ENCODE results near the gene PROB1. TPM values are rescaled to one million over a fixed set of nuclear protein-coding genes. Genes with fewer than 3 reads are reported as not detected.

Gene PROB1
- total and polyA plus RNA-seq, 12 donors: 3.1 to 24.4 (median 8.8) TPM

DNA sequence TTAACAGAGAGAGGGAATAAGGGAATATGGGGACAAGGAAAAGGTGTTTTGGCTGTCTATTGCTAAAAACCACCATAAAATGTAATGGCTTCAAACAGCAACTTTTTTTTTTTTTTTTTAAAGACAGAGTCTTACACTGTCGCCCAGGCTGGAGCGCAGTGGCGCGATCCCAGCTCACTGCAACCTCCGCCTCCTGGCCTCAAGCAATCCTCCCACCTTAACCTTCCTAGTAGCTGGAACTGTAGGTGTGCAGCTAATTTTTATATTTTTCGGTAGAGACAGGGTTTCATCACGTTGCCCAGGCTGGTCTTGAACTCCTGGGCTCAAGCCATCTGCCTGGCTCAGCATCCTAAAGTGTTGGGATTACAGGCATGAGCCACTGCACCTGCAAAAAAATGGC, 13.3 kb upstream of the PROB1 start:
- Histone ChIP-seq H3K4me3 (no peak overlapping the region), H3K4me1 (replicated peaks in 1 of 2) (peaks cover 4 to 10% of the 10 kb centered on the region in 2 donors), H3K36me3 (replicated peaks in 1 of 2) (no peaks in the 10 kb centered on the region), H3K9me3 (replicated peaks in 1 of 3) (no peaks in the 10 kb centered on the region), H3K27me3 (no peaks in the 10 kb centered on the region), H3K27ac (no peak overlapping the region)
- WGBS, 4 donors: 90 to 94% (median 90%) methylated on average over 7 of the region's 7 CpGs
- intact Hi-C loops (cut with DNase I): no loop called here
- peak in 1 of 7 donors; percentile 4 for DNase-seq
- no peak for TF ChIP-seq POLR2A (IDR thresholded peaks at IDR 0.05)
- TF ChIP-seq, protein P1, sequence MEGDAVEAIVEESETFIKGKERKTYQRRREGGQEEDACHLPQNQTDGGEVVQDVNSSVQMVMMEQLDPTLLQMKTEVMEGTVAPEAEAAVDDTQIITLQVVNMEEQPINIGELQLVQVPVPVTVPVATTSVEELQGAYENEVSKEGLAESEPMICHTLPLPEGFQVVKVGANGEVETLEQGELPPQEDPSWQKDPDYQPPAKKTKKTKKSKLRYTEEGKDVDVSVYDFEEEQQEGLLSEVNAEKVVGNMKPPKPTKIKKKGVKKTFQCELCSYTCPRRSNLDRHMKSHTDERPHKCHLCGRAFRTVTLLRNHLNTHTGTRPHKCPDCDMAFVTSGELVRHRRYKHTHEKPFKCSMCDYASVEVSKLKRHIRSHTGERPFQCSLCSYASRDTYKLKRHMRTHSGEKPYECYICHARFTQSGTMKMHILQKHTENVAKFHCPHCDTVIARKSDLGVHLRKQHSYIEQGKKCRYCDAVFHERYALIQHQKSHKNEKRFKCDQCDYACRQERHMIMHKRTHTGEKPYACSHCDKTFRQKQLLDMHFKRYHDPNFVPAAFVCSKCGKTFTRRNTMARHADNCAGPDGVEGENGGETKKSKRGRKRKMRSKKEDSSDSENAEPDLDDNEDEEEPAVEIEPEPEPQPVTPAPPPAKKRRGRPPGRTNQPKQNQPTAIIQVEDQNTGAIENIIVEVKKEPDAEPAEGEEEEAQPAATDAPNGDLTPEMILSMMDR (IDR thresholded peaks at IDR 0.05): no peak

DNA sequence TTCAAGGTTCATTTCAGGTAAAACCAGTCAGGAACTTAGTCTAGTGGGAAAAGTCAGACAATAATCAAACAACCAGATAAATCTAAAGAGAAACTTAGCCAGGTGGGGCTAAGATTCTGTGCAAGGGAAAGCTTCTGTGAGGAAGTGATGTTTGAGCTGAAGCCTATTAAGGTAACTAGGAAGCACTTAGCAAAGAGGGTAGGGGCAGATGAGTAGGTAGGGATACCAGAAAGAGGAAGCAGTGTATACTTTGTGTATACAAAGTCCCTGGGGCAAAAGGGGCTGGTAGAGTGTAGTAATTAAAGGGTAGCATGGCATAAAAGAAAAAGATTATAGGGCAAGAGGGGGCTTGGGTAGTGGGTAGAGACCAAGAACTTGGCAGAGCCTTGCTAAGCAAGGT, 12.6 kb upstream of the PROB1 start:
- Histone ChIP-seq H3K4me3 (no peak overlapping the region), H3K4me1 (replicated peaks in 1 of 2) (peaks cover 4 to 14% of the 10 kb centered on the region in 2 donors), H3K36me3 (replicated peaks in 1 of 2) (no peaks in the 10 kb centered on the region), H3K9me3 (replicated peaks in 1 of 3) (no peaks in the 10 kb centered on the region), H3K27me3 (no peaks in the 10 kb centered on the region), H3K27ac (no peak overlapping the region)
- TF ChIP-seq, protein P1 (IDR thresholded peaks at IDR 0.05): no peak
- TF ChIP-seq POLR2A (IDR thresholded peaks at IDR 0.05): no peak
- DNase-seq: peak in 1 of 7 donors; percentile 2
- intact Hi-C loops (cut with DNase I): no loop called here

DNA sequence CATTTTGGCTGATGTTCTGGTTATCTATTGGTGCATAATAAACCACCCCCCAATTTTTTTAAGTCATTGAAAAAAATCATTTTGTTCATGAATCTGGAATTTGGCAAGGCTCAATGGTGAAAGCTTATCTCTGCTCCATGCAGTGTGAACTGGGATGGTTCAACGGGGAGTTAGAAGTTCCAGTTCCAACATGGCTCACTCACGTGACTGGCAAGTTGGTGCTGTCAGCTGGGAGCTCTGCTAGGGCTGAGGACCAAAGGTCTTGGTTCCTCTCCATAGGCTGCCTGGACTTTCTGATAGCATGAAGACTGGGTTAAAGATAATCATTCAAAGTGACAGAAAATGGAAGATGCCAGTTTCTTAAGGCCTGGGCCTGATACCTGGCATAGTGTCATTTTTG, 12.1 kb upstream of the PROB1 start:
- intact Hi-C loops (cut with DNase I): no loop called here
- 76 to 100% (median 86%) methylated on average over 2 of the region's 2 CpGs for WGBS, 4 donors

DNA sequence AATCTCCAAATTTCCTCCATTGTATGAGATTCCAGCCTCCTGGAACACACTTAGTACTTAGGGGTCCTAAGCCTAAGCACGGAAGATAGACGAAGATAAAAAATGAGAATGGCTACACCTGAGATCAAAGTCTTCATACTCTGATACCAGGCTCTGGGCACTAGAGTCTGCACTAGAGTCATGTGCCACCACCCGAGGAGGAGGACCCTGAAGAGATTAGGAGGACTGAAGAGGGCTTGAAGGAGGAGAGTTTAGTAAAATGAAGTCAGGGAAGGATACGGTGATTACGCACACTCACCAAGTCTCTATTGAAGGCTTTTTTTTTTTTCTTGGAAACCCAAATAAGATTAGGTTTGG, 9.6 kb upstream of the PROB1 start:
- intact Hi-C loops (cut with DNase I): no loop called here
- 64 to 68% (median 65%) methylated on average over 5 of the region's 5 CpGs for WGBS, 4 donors
- Histone ChIP-seq H3K9me3 (replicated peaks in 1 of 3) (no peaks in the 10 kb centered on the region), H3K27ac (peak overlapping the region; percentile 74 to 98 (median 93)), H3K4me1 (replicated peaks in 1 of 2) (peaks cover 4 to 14% of the 10 kb centered on the region in 2 donors), H3K36me3 (replicated peaks in 1 of 2) (no peaks in the 10 kb centered on the region), H3K27me3 (no peaks in the 10 kb centered on the region), H3K4me3 (peak overlapping the region in 2 of 4 donors; percentile 33 to 58)
- DNase-seq: peak in 1 of 7 donors; percentile 5
- no peak for TF ChIP-seq POLR2A (IDR thresholded peaks at IDR 0.05)
- TF ChIP-seq, protein P1 (IDR thresholded peaks at IDR 0.05): no peak

More for the DNA sequence above, 12.1 kb upstream of the PROB1 start:
- H3K4me3 ChIP-seq: no peak overlapping the region
- DNase-seq: peak in 2 of 7 donors; percentile 4 to 10
- H3K27ac ChIP-seq: no peak overlapping the region
- TF ChIP-seq, protein P1 (IDR thresholded peaks at IDR 0.05): no peak
- TF ChIP-seq POLR2A (IDR thresholded peaks at IDR 0.05): no peak
- H3K4me1 ChIP-seq (replicated peaks in 1 of 2): peaks cover 4 to 14% of the 10 kb centered on the region in 2 donors
- no peaks in the 10 kb centered on the region for H3K9me3 ChIP-seq (replicated peaks in 1 of 3)
- H3K27me3 ChIP-seq: no peaks in the 10 kb centered on the region
- H3K36me3 ChIP-seq (replicated peaks in 1 of 2): no peaks in the 10 kb centered on the region
